GM23248 (cell line): ENCODE measurements around the gene ZNF285.
"Not testable (repeated sequence)": the region's sequence is repeated elsewhere in the genome, so short reads cannot be mapped to it uniquely, and the experiment has no call there.

Experiments used
- EZH2 ChIP-seq: fragments of 200-600 bp; sonication (generic); IDR thresholded peaks from 2 replicates; pipeline ENCODE4 v1.6.1; 2018; ENCODE audit warnings: antibody characterized with exemption, mild to moderate bottlenecking; ENCODE audit not compliant: insufficient read depth, poor library complexity, severe bottlenecking
- EZH2phosphoT487 ChIP-seq: fragments of 200-600 bp; sonication (generic); IDR thresholded peaks from 2 replicates; pipeline ENCODE4 v1.6.1; 2018; ENCODE audit warnings: antibody characterized with exemption, moderate library complexity, mild to moderate bottlenecking, low read depth; ENCODE audit not compliant: insufficient read depth

GRCh38 chr19:44415553-44415952 lies 14.1 kb upstream of the ZNF285 start:
- TF ChIP-seq EZH2, EZH2phosphoT487: not testable (repeated sequence)
